Smooth muscle cell (in vitro differentiated cells): ENCODE results near the gene MOB3A. TPM values are rescaled to one million over a fixed set of nuclear protein-coding genes. Genes with fewer than 3 reads are reported as not detected.

Source experiments
- DNase-seq: peaks from one replicate; lab custom pipeline; 2025; ENCODE audit not compliant: unreplicated experiment; lab: John Stamatoyannopoulos, UW
- H2AFZ ChIP-seq: fragments of 200-600 bp; sonication (generic); 2 replicates; pipeline ENCODE4 v1.6.0; 2016; ENCODE audit warnings: antibody characterized with exemption, low read depth, mild to moderate bottlenecking
- H3F3A ChIP-seq: fragments of 200-600 bp; sonication (generic); 2 replicates; pipeline ENCODE4 v1.6.0; 2017; ENCODE audit warnings: antibody characterized with exemption, low read depth
- H3K27ac ChIP-seq: fragments of 200-600 bp; sonication (generic); 2 replicates; pipeline ENCODE4 v1.5.1; 2016; ENCODE audit warnings: low read depth, mild to moderate bottlenecking
- H3K27me3 ChIP-seq: fragments of 200-600 bp; sonication (generic); 2 replicates; pipeline ENCODE4 v1.6.1; 2016; ENCODE audit warnings: low read depth, mild to moderate bottlenecking
- H3K36me3 ChIP-seq: fragments of 200-600 bp; sonication (generic); 2 replicates; pipeline ENCODE4 v1.5.1; 2016; ENCODE audit warnings: low read depth
- H3K4me1 ChIP-seq: fragments of 200-600 bp; sonication (generic); 2 replicates; pipeline ENCODE4 v1.5.1; 2016; ENCODE audit warnings: low read depth
- H3K4me2 ChIP-seq: fragments of 200-600 bp; sonication (generic); 2 replicates; pipeline ENCODE4 v1.6.0; 2016; ENCODE audit warnings: mild to moderate bottlenecking
- H3K4me3 ChIP-seq: fragments of 200-600 bp; sonication (generic); 2 replicates; pipeline ENCODE4 v1.5.1; 2016; ENCODE audit warnings: mild to moderate bottlenecking
- H3K79me2 ChIP-seq: fragments of 200-600 bp; sonication (generic); 2 replicates; pipeline ENCODE4 v1.6.0; 2016; ENCODE audit warnings: low read depth, mild to moderate bottlenecking
- H3K9ac ChIP-seq: fragments of 200-600 bp; sonication (generic); 2 replicates; pipeline ENCODE4 v1.6.0; 2016; ENCODE audit warnings: low read depth
- H3K9me3 ChIP-seq: fragments of 200-600 bp; sonication (generic); replicated peaks from 2 replicates; pipeline ENCODE4 v1.5.1; 2016; ENCODE audit warnings: low read depth
- H4K20me1 ChIP-seq: fragments of 200-600 bp; sonication (generic); 2 replicates; pipeline ENCODE4 v1.6.0; 2016; ENCODE audit warnings: low read depth
- CTCF ChIP-seq: fragments of 200-600 bp; sonication (generic); IDR thresholded peaks from 2 replicates; pipeline ENCODE4 v1.5.1; 2017; ENCODE audit warnings: borderline replicate concordance, mild to moderate bottlenecking, antibody characterized with exemption; ENCODE audit not compliant: insufficient read depth, poor library complexity, severe bottlenecking
- WGBS: methylation state at CpG from one replicate; pipeline ENCODE4 v1.1.7; 2016; ENCODE audit warnings: low lambda C conversion rate; 5-methylcytosine and 5-hydroxymethylcytosine counted together
- polyA plus RNA-seq: library from polyadenylated mRNA; unstranded; fragments of >200 nt; fragmentation: Nextera tagmentation; extraction: Ambion mirVana; gene quantifications from 2 replicates; pipeline ENCODE4 v1.2.1, GENCODE V29; 2016
- total RNA-seq: library from RNA; depleted of rRNA; stranded (reverse); fragments of >200 nt; gene quantifications from 2 replicates; pipeline ENCODE4 v1.2.3, GENCODE V29; 2014

MOB3A gene
- total RNA-seq (11.2 and 13.5 TPM in 2 replicates), polyA plus RNA-seq (23.8 and 32.9 TPM in 2 replicates)

- peak; percentile 99 for DNase-seq
- peak within 1 kb of the TSS; percentile 85 for H3K9ac ChIP-seq
- peaks cover 38% of the 10 kb centered on the region for H4K20me1 ChIP-seq
- H3K27me3 ChIP-seq, result no peaks in the 10 kb centered on the region
- no peaks in the 10 kb centered on the region for H3F3A ChIP-seq
- H3K9me3 ChIP-seq, result no peaks in the 10 kb centered on the region
- TF ChIP-seq CTCF, result peak; percentile 47
- H3K79me2 ChIP-seq, result peaks cover 39% of the 10 kb centered on the region
- peaks cover 10% of the 10 kb centered on the region for H3K4me1 ChIP-seq
- H3K4me2 ChIP-seq, result peak within 1 kb of the TSS; percentile 92
- H2AFZ ChIP-seq, result no peak within 1 kb of the TSS
- H3K36me3 ChIP-seq, result no peaks in the 10 kb centered on the region
- H3K27ac ChIP-seq, result peak within 1 kb of the TSS; percentile 89
- H3K4me3 ChIP-seq, result peak within 1 kb of the TSS; percentile 85
- 1% methylated on average over 38 of the region's 56 CpGs for WGBS
These were observed at the start of gene MOB3A for GRCh38 chr19:2096034-2096479. Gene MOB3A, minus strand, starts transcription at chr19:2096326. Its CDS starts 17,766 bp downstream, at chr19:2078560.

GRCh38 chr19:2145831-2146241 is 49.7 kb upstream of the MOB3A start:
- Histone ChIP-seq H3F3A (no peaks in the 10 kb centered on the region), H3K36me3 (no peaks in the 10 kb centered on the region), H3K27ac (no peak overlapping the region), H3K9ac (no peak overlapping the region), H3K27me3 (no peaks in the 10 kb centered on the region), H4K20me1 (peaks cover 100% of the 10 kb centered on the region), H3K9me3 (no peaks in the 10 kb centered on the region), H3K4me2 (no peak overlapping the region), H3K79me2 (peaks cover 100% of the 10 kb centered on the region), H3K4me1 (peaks cover 10% of the 10 kb centered on the region), H2AFZ (no peak overlapping the region), H3K4me3 (no peak overlapping the region)
- no peak for TF ChIP-seq CTCF
- DNase-seq, result no peak
- 73% methylated on average over 16 of the region's 16 CpGs for WGBS

GRCh38 chr19:2144190-2144589 is 48.1 kb upstream of the MOB3A start:
- Histone ChIP-seq H3K36me3 (no peaks in the 10 kb centered on the region), H3K4me1 (no peaks in the 10 kb centered on the region), H3K79me2 (peaks cover 100% of the 10 kb centered on the region), H4K20me1 (peaks cover 100% of the 10 kb centered on the region), H3K4me3 (no peak overlapping the region), H3K9ac (no peak overlapping the region), H3K4me2 (no peak overlapping the region), H3K27ac (no peak overlapping the region), H2AFZ (no peak overlapping the region), H3K9me3 (no peaks in the 10 kb centered on the region), H3K27me3 (no peaks in the 10 kb centered on the region), H3F3A (no peaks in the 10 kb centered on the region)
- DNase-seq, result no peak
- no peak for TF ChIP-seq CTCF
- 95% methylated on average over 15 of the region's 15 CpGs for WGBS

GRCh38 chr19:2142173-2142829 is 46.2 kb upstream of the MOB3A start:
- H3K27ac ChIP-seq, result no peak overlapping the region
- peaks cover 98% of the 10 kb centered on the region for H3K79me2 ChIP-seq
- H3K4me1 ChIP-seq, result no peaks in the 10 kb centered on the region
- H3K36me3 ChIP-seq, result no peaks in the 10 kb centered on the region
- H4K20me1 ChIP-seq, result peaks cover 100% of the 10 kb centered on the region
- no peaks in the 10 kb centered on the region for H3K27me3 ChIP-seq
- no peak overlapping the region for H3K9ac ChIP-seq
- no peak for TF ChIP-seq CTCF
- H3F3A ChIP-seq, result no peaks in the 10 kb centered on the region
- no peak overlapping the region for H3K4me3 ChIP-seq
- no peak overlapping the region for H2AFZ ChIP-seq
- no peak for DNase-seq
- no peak overlapping the region for H3K4me2 ChIP-seq
- WGBS, result 97% methylated on average over 15 of the region's 15 CpGs
- no peaks in the 10 kb centered on the region for H3K9me3 ChIP-seq
